Activated gamma-delta T cell treated with anti-CD3 and anti-CD28 coated beads, Interleukin-2, amount 50 U/mL, for 16 hours (primary cell): ENCODE results near the gene STOML2.

ENCODE experiments used
- DNase-seq: peaks from one replicate; pipeline ENCODE4 v3.0.0-alpha.2; 2020; ENCODE audit warnings: low read depth

STOML2 gene

GRCh38 chr9:35107297-35108290 is 4.7 kb upstream of the STOML2 start:
- DNase-seq = no peak

GRCh38 chr9:35106343-35106730 is 3.4 kb upstream of the STOML2 start:
- DNase-seq = no peak

GRCh38 chr9:35105571-35106342 is 2.8 kb upstream of the STOML2 start:
- no peak for DNase-seq

GRCh38 chr9:35105126-35105525 is 2.2 kb upstream of the STOML2 start:
- no peak for DNase-seq

- no peak for DNase-seq
These were observed 1.7 kb upstream of the STOML2 start for GRCh38 chr9:35104586-35104985.

- no peak for DNase-seq
These were observed 795 bp upstream of the STOML2 start for GRCh38 chr9:35103660-35104191.

GRCh38 chr9:35102465-35102768 is 514 bp downstream of the STOML2 start:
- no peak for DNase-seq

- DNase-seq = no peak
These were observed 5.4 kb downstream of the STOML2 start for GRCh38 chr9:35097573-35097972.

- DNase-seq = peak; percentile 79
These were observed 6.7 kb downstream of the STOML2 start, which contains the start of gene PIGO for GRCh38 chr9:35096035-35096849. Gene PIGO, minus strand, starts transcription at chr9:35096591. Its CDS starts 1,026 bp downstream, at chr9:35095565.

- no peak for DNase-seq
These were observed 11.4 kb downstream of the STOML2 start for GRCh38 chr9:35091536-35091935.

GRCh38 chr9:35089434-35089833 is 13.5 kb downstream of the STOML2 start:
- DNase-seq = no peak

- no peak for DNase-seq
These were observed 17.9 kb downstream of the STOML2 start for GRCh38 chr9:35085078-35085477.

- peak; percentile 67 for DNase-seq
These were observed 23.2 kb downstream of the STOML2 start, which contains the start of gene FANCG for GRCh38 chr9:35079426-35080341. Gene FANCG, minus strand, starts transcription at chr9:35079942. Its CDS starts 418 bp downstream, at chr9:35079524.

GRCh38 chr9:35079041-35079425 is 23.9 kb downstream of the STOML2 start:
- no peak for DNase-seq

- no peak for DNase-seq
These were observed 24.9 kb downstream of the STOML2 start for GRCh38 chr9:35078066-35078465.

- DNase-seq = no peak
These were observed 26.1 kb downstream of the STOML2 start for GRCh38 chr9:35076848-35077247.

- no peak for DNase-seq
These were observed 27.6 kb downstream of the STOML2 start for GRCh38 chr9:35075358-35075757.

- no peak for DNase-seq
These were observed 28.1 kb downstream of the STOML2 start for GRCh38 chr9:35074791-35075190.

- no peak for DNase-seq
These were observed 28.8 kb downstream of the STOML2 start for GRCh38 chr9:35074141-35074540.

- no peak for DNase-seq
These were observed 29.7 kb downstream of the STOML2 start for GRCh38 chr9:35073279-35073612.
